CD4-positive, alpha-beta T cell treated with Interferon alpha-2 for 1 hour (primary cell): ENCODE data around the gene TNIK.

ENCODE experiments used
- DNase-seq, 2 donors: peaks; one replicate each; pipeline ENCODE4 v3.0.0-alpha.2; 2020 to 2022

Gene TNIK

GRCh38 chr3:171218069-171218468, 242.1 kb downstream of the TNIK start:
- DNase-seq, result no peak

- DNase-seq, result no peak
Observed at GRCh38 chr3:171213907-171214306, 246.3 kb downstream of the TNIK start.

DNA sequence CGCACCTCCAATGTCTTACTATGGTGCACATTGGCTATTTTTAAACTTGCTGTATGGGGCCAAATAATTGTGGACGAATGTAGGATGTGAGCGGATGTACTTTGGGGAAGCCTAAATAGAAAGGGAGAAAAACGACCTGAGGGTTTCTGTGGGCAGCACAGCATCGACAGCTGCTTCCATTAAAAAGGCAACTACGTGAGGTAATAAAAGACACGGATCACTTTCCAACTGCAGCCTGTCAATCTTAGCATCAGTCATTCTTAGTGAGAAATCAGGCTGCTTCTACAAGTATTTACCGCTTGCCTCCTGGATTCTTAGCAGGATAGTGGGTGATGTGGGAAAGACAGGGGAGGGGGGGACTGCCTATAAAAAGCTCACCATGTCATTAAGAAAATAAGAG, 247.0 kb downstream of the TNIK start:
- no peak for DNase-seq

DNA sequence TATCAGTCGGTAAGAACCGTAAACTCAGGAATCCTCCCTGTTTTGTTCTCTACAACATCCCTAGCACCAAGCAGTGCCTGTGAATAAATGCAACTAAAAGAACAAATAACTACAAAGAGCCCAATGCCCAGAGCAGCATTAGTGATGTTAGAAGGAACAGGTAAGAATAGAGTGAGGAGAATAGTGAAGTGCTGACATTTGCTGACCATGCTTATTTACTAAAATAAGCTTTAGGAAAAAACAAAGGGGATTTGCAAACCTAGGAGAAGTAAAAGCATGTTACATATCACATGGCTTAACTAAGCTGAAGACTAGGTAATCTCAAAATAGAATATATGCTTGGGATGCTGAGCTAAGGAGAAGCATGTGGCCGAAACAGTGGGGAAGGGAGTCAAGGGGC, 247.6 kb downstream of the TNIK start:
- no peak for DNase-seq

DNA sequence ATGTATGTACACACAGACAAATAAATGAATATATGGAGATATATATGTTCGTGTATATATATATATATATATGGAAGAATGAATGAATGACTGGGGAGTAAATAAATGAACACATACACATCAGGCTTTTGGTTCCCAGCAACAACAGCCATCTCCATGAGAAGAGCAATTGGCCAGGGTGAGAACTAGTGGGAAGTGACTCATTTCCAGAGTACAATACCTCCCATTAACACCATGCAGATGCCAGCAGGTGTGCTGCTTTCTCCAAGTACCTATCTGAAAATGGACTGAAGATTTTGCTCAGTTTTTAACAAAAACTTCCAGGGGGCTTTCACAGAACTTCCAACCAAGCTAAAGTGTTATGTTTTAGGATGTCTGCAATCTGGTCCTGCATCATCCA, 253.9 kb downstream of the TNIK start:
- no peak for DNase-seq

GRCh38 chr3:171204942-171205341, 255.3 kb downstream of the TNIK start:
- no peak for DNase-seq

DNA sequence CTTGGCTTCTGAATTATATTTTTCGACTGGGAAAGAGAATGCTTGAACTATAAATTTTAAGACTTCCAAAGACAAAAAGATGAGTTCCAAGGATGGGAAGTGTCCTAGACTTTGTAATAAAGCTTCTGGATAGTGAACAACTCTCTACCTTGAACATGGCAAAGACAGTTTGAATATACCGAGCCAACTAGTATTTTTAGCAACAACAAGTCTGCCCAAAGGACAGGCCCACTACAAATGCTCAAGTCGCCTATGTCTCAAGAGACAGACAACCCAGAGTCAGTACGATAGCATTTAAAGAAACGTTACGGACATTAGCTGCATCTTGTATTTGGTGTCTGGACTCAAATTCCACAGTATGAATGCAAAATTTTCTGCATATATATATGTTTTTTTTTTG, 258.4 kb downstream of the TNIK start:
- no peak for DNase-seq

GRCh38 chr3:171200750-171201088, 259.5 kb downstream of the TNIK start:
- DNase-seq, result no peak

- no peak for DNase-seq
Observed at GRCh38 chr3:171200052-171200749, 260.0 kb downstream of the TNIK start.

DNA sequence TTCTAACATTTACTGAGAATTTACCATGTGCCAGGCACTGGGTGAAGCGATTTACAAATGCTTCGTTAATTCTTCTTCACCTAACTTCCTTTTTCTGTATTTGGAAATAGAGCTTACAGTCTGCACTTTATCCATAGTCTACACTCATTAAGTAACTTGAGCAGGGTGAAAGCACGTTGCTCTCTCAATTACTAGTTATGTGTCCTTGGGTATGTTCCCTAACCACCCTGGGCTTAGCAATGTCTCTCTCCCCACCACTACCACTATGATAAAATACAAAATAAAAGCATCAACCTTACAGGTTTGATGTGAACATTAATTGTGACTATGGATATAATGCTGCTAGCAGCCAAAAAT, 260.8 kb downstream of the TNIK start:
- DNase-seq, result no peak

DNA sequence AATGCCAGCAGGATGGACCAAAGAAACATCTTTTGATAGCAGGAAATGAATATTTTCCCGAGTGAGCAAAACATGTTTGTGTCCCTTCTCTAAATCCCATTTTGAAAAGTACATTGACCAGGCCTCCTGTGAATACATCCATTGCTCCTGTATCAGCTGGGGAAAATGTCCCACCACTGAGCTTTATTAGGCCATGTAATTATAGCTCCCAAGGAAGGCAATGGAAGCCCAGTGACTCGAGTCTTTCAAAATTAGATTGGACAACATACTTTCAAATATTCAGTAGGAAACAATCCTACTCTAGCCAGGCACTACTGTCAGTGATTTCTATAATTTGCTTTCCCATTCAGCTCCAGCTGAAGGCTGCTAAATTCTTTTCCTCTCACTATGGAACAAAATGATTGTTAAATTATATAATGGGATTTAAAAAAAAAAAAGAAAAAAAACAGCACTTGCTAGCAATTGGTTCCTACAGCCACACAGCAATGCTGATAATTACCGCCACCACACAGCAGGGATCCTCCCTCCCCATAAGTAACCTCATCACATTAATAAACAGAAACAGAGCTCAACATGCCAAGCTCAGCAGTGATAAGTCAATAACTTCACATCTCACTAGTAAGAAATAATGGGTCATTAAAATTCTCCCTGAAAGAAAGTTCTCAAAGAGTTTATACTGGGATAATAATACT, 261.3 kb downstream of the TNIK start:
- no peak for DNase-seq

- DNase-seq, result no peak
Observed at GRCh38 chr3:171195686-171196085, 264.5 kb downstream of the TNIK start.

DNA sequence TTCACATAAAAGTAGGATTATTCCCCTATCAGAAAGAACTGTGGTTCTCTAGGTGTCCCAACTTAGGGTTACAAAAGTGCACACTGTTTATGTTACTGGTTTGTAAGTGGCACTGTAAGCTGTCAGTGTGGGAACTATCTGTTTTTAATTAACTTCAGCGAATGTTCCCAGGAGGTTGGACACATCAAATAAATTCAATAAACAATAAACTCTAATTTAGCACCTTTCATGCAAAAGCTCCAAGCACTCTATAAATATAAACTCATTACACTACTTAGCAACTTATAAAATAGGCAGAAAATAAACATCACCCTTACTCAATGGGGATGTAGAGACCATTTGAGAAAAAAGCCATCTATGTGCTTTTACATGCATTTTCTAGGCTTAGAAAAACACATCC, 265.2 kb downstream of the TNIK start:
- no peak for DNase-seq

DNA sequence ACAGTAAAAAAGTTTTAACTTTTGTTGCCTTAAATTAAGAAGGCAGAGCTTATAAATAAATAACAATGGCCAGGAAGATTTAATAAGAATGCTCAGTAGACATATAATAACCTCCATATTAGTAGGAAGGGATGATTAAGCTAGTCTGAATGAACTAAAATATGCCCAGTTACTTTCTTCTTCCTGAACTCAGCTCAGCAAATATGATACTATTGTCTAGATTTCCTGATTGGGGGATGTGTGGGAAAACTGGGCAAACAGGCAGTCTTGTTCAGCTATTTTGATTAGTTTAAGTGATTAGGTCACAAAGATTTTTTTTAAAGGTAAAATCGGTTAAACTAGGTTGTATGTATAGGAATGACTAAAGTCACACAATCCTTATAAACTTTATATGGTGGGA, 266.5 kb downstream of the TNIK start:
- no peak for DNase-seq

GRCh38 chr3:171192176-171192854, 267.9 kb downstream of the TNIK start:
- no peak for DNase-seq

DNA sequence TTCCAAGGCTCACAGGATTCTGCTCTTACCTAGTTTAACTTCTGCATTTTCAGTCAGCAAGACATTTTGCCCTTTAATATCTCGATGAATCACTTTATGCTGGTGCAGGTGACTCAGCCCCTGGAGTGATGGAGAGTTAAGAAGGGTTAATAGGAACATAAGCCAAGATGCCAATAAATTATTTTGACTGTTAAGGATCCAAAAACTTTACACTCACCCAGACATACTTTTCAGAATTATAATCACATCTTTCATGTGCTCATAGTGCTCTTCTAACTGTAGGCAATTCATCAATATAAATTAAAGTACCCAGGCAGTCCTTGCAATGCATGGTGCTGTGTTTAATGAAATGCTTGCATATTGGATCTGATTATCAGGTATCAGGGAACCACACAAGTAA, 269.5 kb downstream of the TNIK start:
- DNase-seq, result no peak

DNA sequence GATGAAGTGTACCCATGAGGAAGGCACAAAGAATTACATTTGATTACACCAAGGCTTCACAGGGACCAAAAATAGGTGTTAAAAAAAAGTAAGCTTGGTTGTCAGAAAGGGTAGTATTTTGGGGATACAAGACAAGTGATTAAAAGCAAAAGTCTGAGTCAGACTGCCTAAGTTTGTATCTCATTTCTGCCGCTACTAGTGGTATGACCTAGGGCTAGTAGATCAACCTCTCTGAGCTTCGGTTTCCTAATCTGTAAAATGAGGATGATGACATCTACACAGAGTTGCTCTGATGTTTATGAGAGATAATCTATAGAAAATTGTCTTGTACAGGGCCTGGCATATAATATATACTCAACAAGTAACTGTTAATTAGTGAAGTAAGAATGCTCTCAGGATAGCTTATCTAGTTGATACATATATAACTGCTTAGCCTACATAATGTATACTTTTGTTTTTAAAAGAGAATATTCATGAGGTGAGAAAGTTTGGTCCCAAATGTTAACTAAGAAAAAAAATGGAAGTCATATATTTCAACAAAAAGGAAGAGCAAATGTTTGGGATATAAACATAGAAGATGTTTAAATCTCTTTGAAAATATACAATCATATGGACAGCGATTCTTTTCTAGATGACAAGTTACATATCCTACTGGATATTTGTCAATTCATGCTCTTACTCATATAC, 270.7 kb downstream of the TNIK start:
- no peak for DNase-seq

DNA sequence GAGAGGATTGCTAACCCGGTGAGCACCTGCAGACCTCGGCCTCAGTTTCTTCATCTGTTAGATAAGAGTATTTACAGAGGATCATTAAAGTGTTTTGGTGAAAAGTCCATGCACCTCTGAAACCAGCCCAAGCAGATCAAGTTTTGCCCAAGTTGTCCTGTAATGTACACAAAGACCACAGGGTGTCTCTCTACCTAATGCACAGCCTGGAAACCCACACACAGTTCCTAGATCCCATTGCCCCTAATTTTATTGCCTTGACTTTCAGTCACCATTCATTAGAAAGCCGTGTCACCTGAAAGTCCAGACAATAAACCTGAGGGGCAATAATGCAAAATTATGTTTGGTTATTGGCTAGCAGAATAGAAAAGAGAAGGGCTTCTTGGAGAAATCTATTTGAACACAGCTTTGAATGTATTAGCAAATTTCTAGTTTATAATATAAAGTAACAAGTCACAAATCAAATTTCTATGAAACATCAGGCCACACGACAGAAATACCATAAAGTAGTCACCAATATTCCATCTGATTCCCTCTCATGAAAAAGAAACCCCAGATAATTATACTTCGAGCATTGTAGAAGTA, 272.4 kb downstream of the TNIK start:
- DNase-seq, result peak in 1 of 2 donors; percentile 48

GRCh38 chr3:171186817-171187500, 273.2 kb downstream of the TNIK start:
- no peak for DNase-seq

- no peak for DNase-seq
Observed at GRCh38 chr3:171186383-171186782, 273.8 kb downstream of the TNIK start.

DNA sequence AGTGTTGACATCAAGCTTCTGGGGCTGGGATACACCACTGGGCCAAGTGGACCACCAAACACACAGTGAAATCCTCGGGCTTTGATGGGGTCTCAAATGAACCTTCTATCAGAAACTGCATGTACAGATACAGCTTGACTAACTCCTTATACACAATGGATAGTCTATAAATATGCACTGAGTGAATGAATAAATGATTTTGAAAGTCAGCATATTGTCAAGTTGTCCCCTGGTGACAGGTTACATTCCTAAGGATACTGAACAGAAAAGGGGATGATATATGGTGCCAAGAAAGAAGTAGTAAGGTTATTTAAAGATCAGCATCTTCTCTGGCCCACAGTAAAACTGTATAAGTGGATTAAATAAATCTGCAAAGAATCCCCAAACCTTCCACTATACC, 274.2 kb downstream of the TNIK start:
- DNase-seq, result no peak

DNA sequence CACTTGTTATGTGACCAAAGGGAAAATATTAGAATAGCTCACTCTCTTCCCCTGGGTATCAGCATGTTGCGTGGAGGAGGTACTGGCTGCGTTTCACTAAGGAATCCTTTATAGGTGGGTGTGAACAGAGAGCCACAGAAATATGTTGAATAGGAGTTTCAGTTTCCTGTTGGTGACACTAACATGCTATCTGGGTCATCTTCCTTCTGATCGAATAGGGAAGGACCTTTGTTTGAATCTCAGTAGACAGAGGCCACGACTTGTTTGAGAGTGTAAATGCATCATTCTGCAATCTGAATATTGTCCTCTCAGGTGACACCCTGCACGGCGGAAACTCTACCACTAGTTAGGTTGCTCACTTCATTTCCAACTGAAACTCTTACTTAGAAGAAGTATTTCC, 275.8 kb downstream of the TNIK start:
- DNase-seq, result peak in 1 of 2 donors; percentile 24

DNA sequence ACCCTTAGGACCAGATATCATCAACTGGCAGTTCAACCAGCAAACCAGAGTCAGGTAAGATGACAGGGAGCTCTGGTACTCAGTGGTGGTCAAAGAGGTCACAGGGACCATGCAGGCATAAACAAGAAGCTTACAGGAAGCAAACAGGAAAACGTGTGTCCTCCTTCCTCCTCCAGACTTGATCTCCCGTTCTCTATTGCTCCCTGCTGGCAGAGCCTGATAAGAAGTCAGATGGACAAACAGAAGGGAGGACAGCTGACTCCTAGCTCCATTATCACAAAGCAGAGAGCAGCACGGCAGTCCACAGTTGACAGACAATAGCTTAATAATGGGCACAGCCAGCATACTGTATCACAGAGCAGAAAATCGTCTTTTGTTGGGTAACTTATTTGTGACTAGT, 277.2 kb downstream of the TNIK start:
- DNase-seq, result no peak
